ENCODE data around the gene ROBO1.

- TF ChIP-seq, protein P1, sequence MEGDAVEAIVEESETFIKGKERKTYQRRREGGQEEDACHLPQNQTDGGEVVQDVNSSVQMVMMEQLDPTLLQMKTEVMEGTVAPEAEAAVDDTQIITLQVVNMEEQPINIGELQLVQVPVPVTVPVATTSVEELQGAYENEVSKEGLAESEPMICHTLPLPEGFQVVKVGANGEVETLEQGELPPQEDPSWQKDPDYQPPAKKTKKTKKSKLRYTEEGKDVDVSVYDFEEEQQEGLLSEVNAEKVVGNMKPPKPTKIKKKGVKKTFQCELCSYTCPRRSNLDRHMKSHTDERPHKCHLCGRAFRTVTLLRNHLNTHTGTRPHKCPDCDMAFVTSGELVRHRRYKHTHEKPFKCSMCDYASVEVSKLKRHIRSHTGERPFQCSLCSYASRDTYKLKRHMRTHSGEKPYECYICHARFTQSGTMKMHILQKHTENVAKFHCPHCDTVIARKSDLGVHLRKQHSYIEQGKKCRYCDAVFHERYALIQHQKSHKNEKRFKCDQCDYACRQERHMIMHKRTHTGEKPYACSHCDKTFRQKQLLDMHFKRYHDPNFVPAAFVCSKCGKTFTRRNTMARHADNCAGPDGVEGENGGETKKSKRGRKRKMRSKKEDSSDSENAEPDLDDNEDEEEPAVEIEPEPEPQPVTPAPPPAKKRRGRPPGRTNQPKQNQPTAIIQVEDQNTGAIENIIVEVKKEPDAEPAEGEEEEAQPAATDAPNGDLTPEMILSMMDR (IDR thresholded peaks at IDR 0.05), result no peak
- TF ChIP-seq POLR2A (IDR thresholded peaks at IDR 0.05), result no peak
Observed at GRCh38 chr3:78785004-78785403, 982.8 kb downstream of the ROBO1 start.
